ENCODE measurements around the gene ASIC3.
"Not testable (repeated sequence)": the region's sequence is repeated elsewhere in the genome, so short reads cannot be mapped to it uniquely, and the experiment has no call there.

The ASIC3 gene

DNA sequence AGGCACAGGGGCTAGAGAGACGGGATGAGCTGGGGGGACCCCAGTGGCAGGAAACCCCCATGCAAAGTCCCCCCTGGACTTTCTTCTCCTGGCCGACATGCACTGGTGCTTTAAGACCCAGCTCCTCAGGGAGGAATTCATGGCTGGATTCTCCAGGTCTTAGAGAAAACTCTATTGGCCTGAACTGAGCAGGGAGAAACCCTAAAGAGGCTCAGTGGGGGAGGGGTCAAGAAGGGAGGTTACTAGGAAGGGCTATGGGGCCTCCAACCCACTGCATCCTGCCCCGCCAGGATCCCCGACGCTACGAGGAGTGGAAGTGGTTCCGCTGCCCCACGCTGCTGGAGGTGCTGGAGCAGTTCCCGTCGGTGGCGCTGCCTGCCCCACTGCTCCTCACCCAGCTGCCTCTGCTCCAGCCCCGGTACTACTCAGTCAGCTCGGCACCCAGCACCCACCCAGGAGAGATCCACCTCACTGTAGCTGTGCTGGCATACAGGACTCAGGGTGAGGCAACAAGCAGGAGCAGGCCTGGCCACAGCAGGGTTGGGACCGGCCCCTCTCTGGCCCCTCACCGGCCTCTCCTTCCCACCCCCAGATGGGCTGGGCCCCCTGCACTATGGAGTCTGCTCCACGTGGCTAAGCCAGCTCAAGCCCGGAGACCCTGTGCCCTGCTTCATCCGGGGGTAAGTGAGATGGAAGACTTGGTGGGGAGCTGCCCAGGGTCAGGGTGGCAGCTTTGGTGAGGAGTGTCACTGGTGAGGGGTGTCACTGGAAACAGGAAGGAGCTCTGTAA, 37.8 kb upstream of the ASIC3 start:
- peaks cover 22 to 38% of the 10 kb centered on the region in 2 donors for H3K4me1 Mint-ChIP-seq
- H3K9me3 Mint-ChIP-seq, result peaks cover 0 to 1% of the 10 kb centered on the region in 2 donors
- no peaks in the 10 kb centered on the region for H3K36me3 Mint-ChIP-seq
- no peak overlapping the region for H3K27ac Mint-ChIP-seq
- H3K4me3 Mint-ChIP-seq, result no peak overlapping the region
- no peak for DNase-seq
- ATAC-seq (replicated peaks), result no peak
- peaks cover 26 to 57% of the 10 kb centered on the region in 2 donors for H3K27me3 Mint-ChIP-seq

DNA sequence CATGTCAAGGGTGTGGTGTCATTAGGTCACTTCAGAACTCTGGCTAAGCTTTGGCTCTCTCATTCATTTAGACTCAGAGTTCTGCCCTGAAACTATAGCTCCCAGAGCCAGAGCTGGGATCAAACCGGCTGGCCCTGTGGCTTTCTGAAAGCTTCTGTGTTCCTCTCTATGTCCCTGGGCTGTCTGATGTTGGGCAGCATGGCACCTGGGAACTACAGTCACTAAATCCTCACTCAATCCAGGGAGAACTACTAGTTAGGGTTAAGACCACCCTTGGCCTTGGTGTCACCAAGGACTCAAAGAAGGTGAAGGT, 37.3 kb upstream of the ASIC3 start:
- no peaks in the 10 kb centered on the region for H3K36me3 Mint-ChIP-seq
- H3K27ac Mint-ChIP-seq, result no peak overlapping the region
- H3K4me3 Mint-ChIP-seq, result no peak overlapping the region
- peaks cover 0 to 1% of the 10 kb centered on the region in 2 donors for H3K9me3 Mint-ChIP-seq
- ATAC-seq (replicated peaks), result no peak
- DNase-seq, result no peak
- H3K27me3 Mint-ChIP-seq, result peaks cover 26 to 59% of the 10 kb centered on the region in 2 donors
- peaks cover 24 to 41% of the 10 kb centered on the region in 2 donors for H3K4me1 Mint-ChIP-seq

DNA sequence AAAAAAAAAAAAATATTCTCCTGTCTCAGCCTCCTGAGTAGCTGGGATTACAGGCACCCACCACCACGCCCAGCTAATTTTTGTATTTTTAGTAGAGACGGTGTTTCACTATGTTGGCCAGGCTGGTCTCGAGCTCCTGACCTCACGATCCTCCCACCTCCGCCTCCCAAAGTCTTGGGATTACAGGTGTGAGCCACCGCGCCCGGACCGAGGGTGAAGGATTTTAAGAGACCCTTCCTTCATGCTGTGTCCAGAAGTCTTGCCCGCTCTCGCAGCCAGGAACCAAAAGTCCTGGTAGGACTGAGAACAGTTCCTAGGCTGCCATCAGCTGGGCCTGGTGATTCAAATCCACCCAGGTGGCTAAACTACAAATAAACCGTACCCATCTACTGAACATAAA, 36.7 kb upstream of the ASIC3 start:
- DNase-seq; H3K4me3 Mint-ChIP-seq; H3K9me3 Mint-ChIP-seq; H3K36me3 Mint-ChIP-seq; ATAC-seq (replicated peaks): not testable (repeated sequence)
- H3K27me3 Mint-ChIP-seq, result peaks cover 31 to 59% of the 10 kb centered on the region in 2 donors
- H3K27ac Mint-ChIP-seq, result peak overlapping the region; percentile 25
- peaks cover 24 to 41% of the 10 kb centered on the region in 2 donors for H3K4me1 Mint-ChIP-seq

DNA sequence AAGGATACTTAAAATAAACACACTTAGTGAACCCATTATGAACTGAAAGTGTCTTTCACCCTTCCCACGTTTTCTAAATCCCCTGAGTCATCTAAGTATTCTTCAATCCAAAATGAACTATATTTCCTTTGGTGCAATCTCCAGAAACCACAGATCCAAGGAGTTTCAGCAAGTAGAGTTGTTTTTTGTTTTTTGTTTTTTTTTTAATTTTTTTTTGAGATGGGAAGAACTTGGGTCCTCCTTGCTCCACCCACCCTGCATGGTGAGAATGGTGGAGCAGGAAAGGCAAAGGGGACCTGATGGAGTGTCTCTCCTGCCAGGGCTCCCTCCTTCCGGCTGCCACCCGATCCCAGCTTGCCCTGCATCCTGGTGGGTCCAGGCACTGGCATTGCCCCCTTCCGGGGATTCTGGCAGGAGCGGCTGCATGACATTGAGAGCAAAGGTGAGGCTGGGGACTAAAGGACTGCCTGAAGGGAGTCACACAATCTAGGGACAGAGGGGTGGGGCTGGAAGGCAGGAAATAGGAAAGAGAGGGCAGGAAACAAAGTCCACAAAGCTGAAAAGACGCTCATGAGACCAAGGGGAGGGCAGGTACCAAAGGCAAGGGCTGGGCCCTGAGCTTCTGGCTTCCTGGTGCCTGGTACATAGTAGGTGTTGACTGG, 36.2 kb upstream of the ASIC3 start:
- Mint-ChIP-seq H3K4me1 (peaks cover 24 to 41% of the 10 kb centered on the region in 2 donors), H3K4me3 (no peak overlapping the region), H3K27me3 (peaks cover 32 to 58% of the 10 kb centered on the region in 2 donors), H3K36me3 (no peaks in the 10 kb centered on the region), H3K27ac (no peak overlapping the region), H3K9me3 (peaks cover 0 to 1% of the 10 kb centered on the region in 2 donors)
- DNase-seq, result no peak
- ATAC-seq (replicated peaks), result no peak

DNA sequence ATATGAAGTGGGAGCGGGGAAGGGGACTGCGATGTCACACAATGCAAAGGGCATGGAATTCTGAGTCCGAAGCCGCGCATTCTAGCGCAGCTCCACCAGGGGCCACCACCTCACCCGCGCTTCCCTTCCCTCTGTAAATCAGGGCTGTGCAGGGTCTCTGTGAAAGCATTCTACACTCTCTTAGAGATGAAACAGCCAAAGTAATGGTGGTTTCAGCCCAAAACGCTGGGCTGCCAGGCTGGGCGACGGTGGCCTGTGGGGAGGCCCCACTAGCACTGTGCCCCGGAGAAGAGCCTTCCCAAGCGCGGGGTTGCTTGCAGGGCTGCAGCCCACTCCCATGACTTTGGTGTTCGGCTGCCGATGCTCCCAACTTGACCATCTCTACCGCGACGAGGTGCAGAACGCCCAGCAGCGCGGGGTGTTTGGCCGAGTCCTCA, 35.4 kb upstream of the ASIC3 start:
- DNase-seq (no peak), ATAC-seq (replicated peaks) (peak in 1 of 2 donors; percentile 13)
- H3K4me1 Mint-ChIP-seq, result peaks cover 27 to 48% of the 10 kb centered on the region in 2 donors
- no peaks in the 10 kb centered on the region for H3K36me3 Mint-ChIP-seq
- peak overlapping the region in 1 of 2 donors; percentile 57 for H3K4me3 Mint-ChIP-seq
- no peak overlapping the region for H3K27ac Mint-ChIP-seq
- peaks cover 32 to 50% of the 10 kb centered on the region in 2 donors for H3K27me3 Mint-ChIP-seq
- H3K9me3 Mint-ChIP-seq, result peaks cover 0 to 1% of the 10 kb centered on the region in 2 donors

DNA sequence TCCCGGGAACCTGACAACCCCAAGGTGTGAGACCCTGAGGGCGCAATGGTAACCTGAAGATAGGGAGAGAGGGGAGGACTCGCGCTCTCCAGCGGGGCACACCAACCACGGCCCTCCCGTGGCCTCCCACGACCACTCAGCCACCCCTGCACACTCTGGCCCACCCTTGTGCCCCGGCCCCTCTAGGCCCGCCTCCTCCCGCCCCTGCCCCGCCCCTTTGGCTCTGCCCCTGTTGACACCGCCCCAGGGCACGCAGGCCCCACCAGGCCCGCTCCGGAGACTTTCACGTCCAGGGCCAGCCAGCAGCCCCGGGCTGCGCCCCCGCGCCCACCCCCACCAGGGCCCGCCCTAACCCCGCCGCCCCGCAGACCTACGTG, 35.0 kb upstream of the ASIC3 start:
- H3K27ac Mint-ChIP-seq, result peak overlapping the region; percentile 97
- peaks cover 0 to 1% of the 10 kb centered on the region in 2 donors for H3K9me3 Mint-ChIP-seq
- peaks cover 29 to 52% of the 10 kb centered on the region in 2 donors for H3K4me1 Mint-ChIP-seq
- no peaks in the 10 kb centered on the region for H3K36me3 Mint-ChIP-seq
- peak; percentile 7 to 16 for ATAC-seq (replicated peaks)
- DNase-seq, result no peak
- H3K27me3 Mint-ChIP-seq, result peaks cover 34 to 50% of the 10 kb centered on the region in 2 donors
- H3K4me3 Mint-ChIP-seq, result peak overlapping the region; percentile 92 to 94

DNA sequence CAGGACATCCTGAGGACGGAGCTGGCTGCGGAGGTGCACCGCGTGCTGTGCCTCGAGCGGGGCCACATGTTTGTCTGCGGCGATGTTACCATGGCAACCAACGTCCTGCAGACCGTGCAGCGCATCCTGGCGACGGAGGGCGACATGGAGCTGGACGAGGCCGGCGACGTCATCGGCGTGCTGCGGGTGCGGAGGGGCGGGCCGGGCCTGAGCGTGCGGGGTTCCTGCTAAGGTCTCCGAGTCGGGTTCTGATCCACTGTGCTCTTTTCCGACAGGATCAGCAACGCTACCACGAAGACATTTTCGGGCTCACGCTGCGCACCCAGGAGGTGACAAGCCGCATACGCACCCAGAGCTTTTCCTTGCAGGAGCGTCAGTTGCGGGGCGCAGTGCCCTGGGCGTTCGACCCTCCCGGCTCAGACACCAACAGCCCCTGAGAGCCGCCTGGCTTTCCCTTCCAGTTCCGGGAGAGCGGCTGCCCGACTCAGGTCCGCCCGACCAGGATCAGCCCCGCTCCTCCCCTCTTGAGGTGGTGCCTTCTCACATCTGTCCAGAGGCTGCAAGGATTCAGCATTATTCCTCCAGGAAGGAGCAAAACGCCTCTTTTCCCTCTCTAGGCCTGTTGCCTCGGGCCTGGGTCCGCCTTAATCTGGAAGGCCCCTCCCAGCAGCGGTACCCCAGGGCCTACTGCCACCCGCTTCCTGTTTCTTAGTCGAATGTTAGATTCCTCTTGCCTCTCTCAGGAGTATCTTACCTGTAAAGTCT, 34.4 kb upstream of the ASIC3 start:
- Mint-ChIP-seq H3K4me1 (peaks cover 30 to 58% of the 10 kb centered on the region in 2 donors), H3K36me3 (no peaks in the 10 kb centered on the region), H3K9me3 (peaks cover 0 to 1% of the 10 kb centered on the region in 2 donors), H3K4me3 (peak overlapping the region; percentile 92 to 94), H3K27ac (peak overlapping the region; percentile 97), H3K27me3 (peaks cover 39 to 53% of the 10 kb centered on the region in 2 donors)
- DNase-seq (peak; percentile 79), ATAC-seq (replicated peaks) (peak; percentile 69 to 75)

DNA sequence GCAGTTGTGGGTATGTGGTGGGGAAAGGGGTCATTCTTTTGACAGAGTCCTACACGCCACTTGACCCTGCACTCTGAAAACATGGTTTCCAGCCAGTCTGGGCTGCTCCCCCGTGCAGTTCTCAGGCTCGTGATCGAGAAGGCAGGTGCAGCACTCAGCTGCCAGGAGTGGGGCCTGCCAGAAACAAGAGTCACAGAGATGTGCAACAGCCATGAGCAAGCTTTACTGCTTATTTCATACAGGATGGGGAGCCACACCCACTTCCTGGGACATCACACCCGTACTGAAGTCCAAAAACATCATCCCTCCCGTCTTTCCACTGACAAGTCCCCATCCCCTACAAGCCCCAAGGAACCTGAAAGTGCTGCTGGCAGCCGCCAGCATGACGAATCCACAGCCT, 33.4 kb upstream of the ASIC3 start:
- no peaks in the 10 kb centered on the region for H3K36me3 Mint-ChIP-seq
- H3K9me3 Mint-ChIP-seq, result peaks cover 0 to 1% of the 10 kb centered on the region in 2 donors
- no peak for DNase-seq
- ATAC-seq (replicated peaks), result no peak
- peak overlapping the region; percentile 8 to 31 for H3K4me3 Mint-ChIP-seq
- H3K4me1 Mint-ChIP-seq, result peaks cover 34 to 66% of the 10 kb centered on the region in 2 donors
- H3K27me3 Mint-ChIP-seq, result peaks cover 48 to 60% of the 10 kb centered on the region in 2 donors
- H3K27ac Mint-ChIP-seq, result no peak overlapping the region

DNA sequence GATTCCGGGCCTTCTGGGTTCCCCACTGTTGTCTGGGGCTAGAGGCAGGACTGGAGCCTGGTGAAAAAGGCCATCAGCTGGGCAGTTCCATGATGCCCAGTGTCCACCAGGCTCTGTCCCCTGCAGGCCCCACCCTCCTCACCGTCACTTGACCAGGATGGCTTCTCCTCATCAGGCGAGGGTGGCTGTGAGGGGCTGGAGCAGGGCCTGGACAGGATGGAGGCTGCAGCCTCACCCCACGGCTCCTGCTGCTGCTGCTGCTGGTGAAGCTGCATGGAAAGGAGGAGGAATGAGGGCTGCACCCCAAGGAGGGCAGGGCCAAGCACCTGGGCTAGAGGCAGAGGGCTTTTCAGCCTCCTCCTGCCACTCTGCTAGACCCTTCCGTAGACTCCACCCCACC, 32.4 kb upstream of the ASIC3 start:
- H3K9me3 Mint-ChIP-seq, result peaks cover 0 to 1% of the 10 kb centered on the region in 2 donors
- no peak overlapping the region for H3K27ac Mint-ChIP-seq
- no peaks in the 10 kb centered on the region for H3K36me3 Mint-ChIP-seq
- ATAC-seq (replicated peaks), result no peak
- H3K4me3 Mint-ChIP-seq, result no peak overlapping the region
- peaks cover 53 to 60% of the 10 kb centered on the region in 2 donors for H3K27me3 Mint-ChIP-seq
- DNase-seq, result no peak
- peaks cover 34 to 58% of the 10 kb centered on the region in 2 donors for H3K4me1 Mint-ChIP-seq

DNA sequence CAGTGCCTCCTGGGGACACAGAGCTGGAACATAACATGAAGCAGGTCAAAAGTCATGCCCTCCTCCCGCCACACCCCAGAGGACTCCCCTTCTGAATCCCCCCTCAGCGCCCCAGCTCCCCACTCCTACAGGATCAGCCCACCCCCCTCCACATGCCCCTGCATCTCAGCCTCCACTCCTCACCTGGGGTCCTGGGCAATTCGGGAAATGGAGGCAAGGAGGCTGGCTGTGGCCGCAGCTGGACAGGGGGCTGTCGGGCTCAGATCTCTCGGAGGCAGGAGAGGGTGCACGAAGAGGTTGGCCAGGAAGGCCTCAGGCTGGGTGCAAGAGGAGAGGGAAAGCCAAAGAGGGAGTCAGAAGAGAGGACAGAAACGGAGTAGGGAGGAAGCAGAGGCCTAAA, 31.8 kb upstream of the ASIC3 start:
- DNase-seq, result no peak
- Mint-ChIP-seq H3K4me1 (peaks cover 32 to 57% of the 10 kb centered on the region in 2 donors), H3K36me3 (no peaks in the 10 kb centered on the region), H3K9me3 (peaks cover 0 to 1% of the 10 kb centered on the region in 2 donors), H3K4me3 (no peak overlapping the region), H3K27me3 (peaks cover 56 to 64% of the 10 kb centered on the region in 2 donors), H3K27ac (peak overlapping the region; percentile 59)
- no peak for ATAC-seq (replicated peaks)

DNA sequence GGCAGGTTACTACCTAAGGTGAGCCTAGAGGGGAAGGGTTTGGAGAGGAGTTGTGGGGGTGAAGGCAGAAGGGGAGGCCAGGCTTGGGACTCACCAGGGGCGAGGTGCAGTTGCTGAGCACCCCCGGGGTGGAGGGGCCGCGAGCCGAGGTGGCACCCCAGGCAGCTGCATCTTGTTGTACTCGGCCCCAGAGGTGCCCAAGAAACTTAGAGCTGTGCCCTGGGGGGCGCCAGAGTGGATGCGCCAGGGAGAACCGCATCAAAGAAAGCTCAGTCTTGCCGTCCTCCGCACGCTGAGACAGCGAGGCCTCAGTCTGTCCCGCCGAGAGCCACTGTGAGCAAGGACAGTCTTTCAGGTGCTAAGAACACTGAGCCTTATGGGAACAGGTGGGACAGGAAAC, 31.4 kb upstream of the ASIC3 start:
- Mint-ChIP-seq H3K27me3 (peaks cover 57 to 65% of the 10 kb centered on the region in 2 donors), H3K27ac (no peak overlapping the region), H3K36me3 (no peaks in the 10 kb centered on the region), H3K9me3 (peaks cover 0 to 1% of the 10 kb centered on the region in 2 donors), H3K4me3 (no peak overlapping the region), H3K4me1 (peaks cover 32 to 57% of the 10 kb centered on the region in 2 donors)
- no peak for ATAC-seq (replicated peaks)
- no peak for DNase-seq

DNA sequence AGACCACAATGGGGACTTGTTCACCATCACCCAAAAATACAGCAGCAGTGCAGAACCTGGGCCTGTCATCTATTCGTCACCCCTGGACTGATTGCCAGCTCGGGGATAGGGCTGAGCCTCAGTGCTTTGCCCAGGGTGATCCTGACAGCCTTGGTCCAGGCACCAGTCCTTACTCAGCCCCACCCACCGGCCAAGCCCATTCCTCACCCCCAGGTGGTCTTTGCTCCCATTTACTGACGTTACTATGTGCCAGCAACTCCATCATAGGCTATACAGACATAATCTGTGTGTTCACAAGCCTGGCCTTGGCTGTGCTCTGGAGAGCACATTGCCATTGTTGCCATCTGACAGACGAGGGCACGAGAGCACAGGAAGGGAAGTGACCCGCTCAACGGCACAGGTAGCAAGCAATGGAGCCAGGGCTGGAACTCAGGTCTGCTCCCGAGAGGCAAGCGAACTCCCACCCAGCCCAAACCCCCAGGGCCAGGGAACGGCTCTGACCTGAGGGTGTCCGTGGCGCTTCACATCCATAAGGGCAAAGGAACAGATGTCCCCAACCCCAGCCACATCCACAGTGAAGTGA, 30.9 kb upstream of the ASIC3 start:
- H3K27ac Mint-ChIP-seq, result peak overlapping the region; percentile 2
- no peak for ATAC-seq (replicated peaks)

DNA sequence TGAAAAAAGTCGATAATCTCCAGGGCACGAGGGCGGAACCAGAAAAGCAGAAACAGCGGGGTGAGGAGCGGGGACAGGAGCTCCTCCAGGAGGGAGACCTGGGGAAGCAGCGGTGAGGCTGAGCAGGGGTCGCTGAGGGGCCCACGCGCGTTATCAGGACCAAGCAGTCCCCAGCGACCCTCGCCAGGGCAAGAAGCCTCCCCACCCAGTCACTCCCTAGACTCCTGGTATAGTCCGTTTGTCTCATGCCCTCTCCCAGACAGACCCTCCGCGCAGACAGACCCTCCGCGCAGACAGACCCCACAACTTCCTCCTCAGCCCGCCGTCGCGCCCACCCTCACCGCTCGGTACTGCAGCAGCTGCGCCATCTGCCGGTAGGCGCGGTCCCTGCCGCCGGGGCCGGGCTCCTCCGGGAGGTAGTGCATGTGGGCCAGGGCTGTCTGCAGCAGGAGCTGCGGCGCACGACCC, 30.3 kb upstream of the ASIC3 start:
- peaks cover 28 to 50% of the 10 kb centered on the region in 2 donors for H3K4me1 Mint-ChIP-seq
- peak overlapping the region; percentile 93 for H3K27ac Mint-ChIP-seq
- no peaks in the 10 kb centered on the region for H3K36me3 Mint-ChIP-seq
- peaks cover 52 to 58% of the 10 kb centered on the region in 2 donors for H3K27me3 Mint-ChIP-seq
- H3K4me3 Mint-ChIP-seq, result peak overlapping the region; percentile 77 to 86
- DNase-seq, result peak; percentile 43
- ATAC-seq (replicated peaks), result peak; percentile 76 to 78
- peaks cover 0 to 1% of the 10 kb centered on the region in 2 donors for H3K9me3 Mint-ChIP-seq

More for the DNA sequence above, 30.9 kb upstream of the ASIC3 start:
- peak overlapping the region; percentile 77 to 86 for H3K4me3 Mint-ChIP-seq
- peaks cover 0 to 1% of the 10 kb centered on the region in 2 donors for H3K9me3 Mint-ChIP-seq
- peaks cover 53 to 59% of the 10 kb centered on the region in 2 donors for H3K27me3 Mint-ChIP-seq
- no peak for DNase-seq
- H3K36me3 Mint-ChIP-seq, result no peaks in the 10 kb centered on the region
- peaks cover 30 to 55% of the 10 kb centered on the region in 2 donors for H3K4me1 Mint-ChIP-seq

Measured in stimulated activated naive B cell treated with anti-CD40 and anti-IgM and Interleukin-4, amounts not matched to agents 10 μg/mL and 1 μg/mL and 100 μg/mL, for 72 hours (primary cell).